Posterior cingulate gyrus (tissue), 11 donors: ENCODE results near the gene CHST8.
"Not testable (repeated sequence)": the region's sequence is repeated elsewhere in the genome, so short reads cannot be mapped to it uniquely, and the experiment has no call there.

Experiments used
- DNase-seq, 10 donors: peaks; one replicate each; pipeline versions ENCODE4 v3.0.0 to v3.0.0-alpha.2; 2020 to 2021; ENCODE audit warnings: mixed read lengths in 3 of 10
- intact Hi-C: fragments of 100-400 bp; cut with DNase I; formaldehyde crosslinking; loops from one replicate; pipeline ENCODE4 v1.15.1; 2023

Gene CHST8

DNA sequence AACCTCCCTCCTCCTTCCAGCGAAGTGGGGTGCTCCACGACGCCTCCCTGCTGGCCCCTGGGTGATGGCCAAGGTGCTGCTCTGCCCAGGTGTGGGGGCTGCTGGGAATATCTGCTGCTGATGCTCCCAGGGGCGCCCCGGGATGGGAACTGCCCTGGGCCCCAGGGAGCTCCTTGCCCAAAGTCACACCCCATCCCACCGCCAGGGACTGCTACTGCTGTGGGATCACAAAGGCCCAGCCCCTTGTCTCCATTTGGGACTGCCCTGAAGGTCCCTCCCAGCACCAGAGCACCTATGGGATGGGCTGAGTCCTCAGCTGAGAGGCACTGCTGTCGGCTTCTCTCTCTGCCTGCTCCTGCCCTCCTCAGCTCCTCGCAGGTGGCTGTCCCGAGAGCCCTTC is 19.0 kb downstream of the CHST8 start:
- peak in 2 of 10 donors; percentile 41 to 68 for DNase-seq
- intact Hi-C loops, result no loop called here

DNA sequence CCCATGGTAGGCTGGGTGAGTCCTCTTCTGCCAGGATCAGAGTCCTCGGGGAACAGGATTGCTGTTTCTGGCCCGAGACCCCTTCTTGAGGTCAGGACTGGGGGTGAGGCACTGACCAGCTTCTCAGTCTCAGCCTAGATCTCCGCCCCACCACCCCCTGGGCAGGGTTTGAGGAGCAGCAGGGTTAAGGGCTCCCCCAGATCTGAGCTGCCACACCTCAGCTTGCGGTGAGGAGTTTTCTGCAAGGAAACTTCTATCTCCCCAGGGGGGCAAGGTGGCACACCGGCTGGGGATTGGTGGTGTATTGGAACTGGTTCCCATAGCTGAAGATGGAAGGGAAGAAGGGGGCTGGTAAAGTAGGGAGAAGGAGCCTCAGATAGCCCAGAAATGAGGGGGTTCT is 19.5 kb downstream of the CHST8 start:
- DNase-seq, result peak in 2 of 10 donors; percentile 52 to 68
- intact Hi-C loops, result no loop called here

GRCh38 chr19:33641956-33642498 is 20.3 kb downstream of the CHST8 start:
- DNase-seq, result peak in 2 of 10 donors; percentile 24 to 70
- intact Hi-C loops, result no loop called here

DNA sequence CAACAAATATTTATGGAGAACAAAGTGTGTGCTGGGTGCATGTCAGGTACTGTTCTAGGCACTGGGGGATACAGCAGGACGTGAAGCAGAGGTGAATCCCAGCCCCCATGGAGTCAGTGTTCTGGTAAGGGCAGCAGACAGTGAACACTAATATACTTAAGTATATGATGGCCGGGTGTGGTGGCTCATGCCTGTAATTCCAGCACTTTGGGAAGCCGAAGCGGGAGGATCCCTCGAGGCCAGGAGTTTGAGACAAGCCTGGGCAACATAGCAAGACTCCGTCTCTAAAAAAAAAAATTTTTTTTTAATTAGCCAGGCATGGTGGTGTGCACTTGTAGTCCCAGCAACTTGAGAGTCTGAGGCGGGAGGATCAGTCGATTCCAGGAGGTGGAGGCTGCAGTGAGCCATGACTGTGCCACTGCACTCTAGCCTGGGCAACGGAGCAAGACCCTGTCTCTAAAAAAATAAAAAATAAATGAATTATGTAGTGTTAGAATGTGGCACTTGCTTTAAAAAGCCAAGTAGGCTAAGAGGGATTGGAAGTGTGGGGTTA is 22.6 kb downstream of the CHST8 start:
- DNase-seq, result peak in 1 of 10 donors; percentile 36
- intact Hi-C loops, result no loop called here

- DNase-seq, result peak in 1 of 10 donors; percentile 12
- intact Hi-C loops, result no loop called here
Measured at GRCh38 chr19:33646306-33646705, 24.6 kb downstream of the CHST8 start.

DNA sequence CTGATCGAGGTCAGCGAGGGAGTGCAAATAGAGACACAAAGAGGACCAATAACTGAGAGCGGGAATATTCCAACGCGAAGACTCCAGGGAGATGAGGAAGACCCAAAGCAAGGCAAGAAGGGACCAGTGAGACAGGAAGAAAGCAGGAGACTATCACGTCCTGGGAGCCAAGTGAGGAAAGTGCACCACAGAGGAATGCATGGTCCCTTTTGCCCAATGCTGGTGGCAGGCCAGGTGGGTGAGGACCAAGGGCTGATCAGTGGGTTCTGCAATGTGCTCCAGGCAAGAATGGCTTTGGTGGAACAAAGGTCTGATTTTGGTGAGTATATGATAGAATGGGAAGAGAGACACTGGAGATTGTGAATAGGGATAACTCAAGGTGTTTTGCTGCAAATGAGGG is 25.4 kb downstream of the CHST8 start:
- intact Hi-C loops, result no loop called here
- DNase-seq, result peak in 1 of 10 donors; percentile 58

DNA sequence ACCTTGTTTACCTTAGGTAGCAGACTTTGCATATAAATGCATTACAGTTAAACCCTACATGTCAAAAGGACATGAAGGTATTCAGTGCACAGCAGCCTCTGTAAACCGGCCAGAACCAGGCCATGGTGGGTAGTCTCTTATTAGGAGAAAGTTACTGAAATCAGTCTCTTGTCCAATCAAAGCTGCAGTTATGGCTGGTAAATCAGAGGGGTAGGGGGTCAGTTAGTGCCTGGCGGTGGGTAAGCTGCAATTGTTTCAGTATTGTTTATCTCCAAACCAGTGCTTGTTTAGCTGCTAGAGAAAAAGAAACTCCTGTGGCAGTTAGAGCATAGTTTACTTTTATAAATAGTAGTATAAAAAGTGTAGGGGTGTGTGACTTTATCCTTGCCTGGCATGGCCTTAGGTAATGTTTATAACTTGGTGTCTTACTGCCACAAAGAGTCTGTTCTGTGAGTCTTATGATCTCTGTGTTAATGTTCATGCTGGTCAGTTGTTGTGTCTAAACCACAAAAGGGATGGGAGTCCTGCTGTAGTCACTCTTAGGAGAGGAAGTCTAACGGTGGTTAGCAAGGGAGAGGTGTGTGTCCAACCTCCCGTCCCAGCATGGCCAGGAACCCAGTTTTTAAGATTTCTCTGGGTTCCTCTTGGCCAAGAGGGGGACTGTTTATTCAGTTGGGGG is 28.0 kb downstream of the CHST8 start:
- intact Hi-C loops, result no loop called here

GRCh38 chr19:33653684-33654083 is 31.9 kb downstream of the CHST8 start:
- no peak for DNase-seq
- intact Hi-C loops, result no loop called here

More for the DNA sequence above, 28.0 kb downstream of the CHST8 start:
- peak in 1 of 10 donors; percentile 22 for DNase-seq

DNA sequence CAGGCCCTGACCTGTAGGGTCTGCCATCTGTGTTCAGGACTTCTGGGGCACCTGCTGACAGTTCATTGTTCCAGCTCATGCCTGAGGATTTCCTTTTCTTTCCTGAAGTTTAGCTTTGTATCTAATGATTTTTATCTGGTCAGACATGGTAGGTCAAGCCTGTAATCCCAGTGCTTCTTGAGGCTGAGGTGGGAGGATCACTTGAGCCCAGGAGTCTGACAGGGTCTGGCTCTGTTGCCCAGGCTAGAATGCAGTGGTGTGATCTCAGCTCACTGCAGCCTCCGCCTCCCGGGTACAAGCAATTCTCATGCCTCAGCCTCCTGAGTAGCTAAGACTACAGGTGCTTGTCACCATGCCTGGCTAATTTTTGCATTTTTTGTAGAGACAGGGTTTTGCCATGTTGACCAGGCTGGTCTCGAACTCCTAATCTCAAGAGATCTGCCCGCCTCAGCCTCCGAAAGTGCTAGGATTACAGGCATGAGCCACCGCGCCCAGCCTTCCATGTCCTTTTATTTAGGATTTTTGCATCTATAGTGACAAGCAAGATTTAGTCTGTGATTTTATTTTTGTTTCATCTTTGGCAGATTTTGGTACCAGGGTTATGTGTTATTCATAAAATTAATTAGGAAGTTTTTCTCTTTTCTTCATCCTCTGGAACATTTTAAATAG is 33.2 kb downstream of the CHST8 start:
- peak in 2 of 10 donors; percentile 26 to 44 for DNase-seq
- intact Hi-C loops, result no loop called here

DNA sequence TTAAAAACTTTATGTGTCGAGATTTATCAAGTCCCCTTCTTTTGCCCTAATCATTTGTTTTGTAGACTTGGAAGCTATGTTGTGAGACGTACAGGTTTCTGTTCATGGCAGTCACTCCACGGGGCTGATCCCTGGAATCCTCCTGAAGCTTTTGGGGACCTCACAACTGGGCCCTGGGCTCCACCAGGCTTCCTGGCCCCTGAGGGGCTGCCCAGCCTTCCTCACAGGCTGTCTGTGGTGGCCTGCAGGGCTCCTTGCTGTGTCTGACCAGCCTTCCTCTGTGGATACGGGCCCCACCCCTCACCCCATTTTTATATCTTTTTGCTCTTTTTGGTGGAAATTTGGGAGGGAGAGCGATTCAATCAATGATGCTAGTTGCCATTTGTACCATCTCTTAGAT is 38.1 kb downstream of the CHST8 start:
- peak in 1 of 10 donors; percentile 43 for DNase-seq
- intact Hi-C loops, result no loop called here

DNA sequence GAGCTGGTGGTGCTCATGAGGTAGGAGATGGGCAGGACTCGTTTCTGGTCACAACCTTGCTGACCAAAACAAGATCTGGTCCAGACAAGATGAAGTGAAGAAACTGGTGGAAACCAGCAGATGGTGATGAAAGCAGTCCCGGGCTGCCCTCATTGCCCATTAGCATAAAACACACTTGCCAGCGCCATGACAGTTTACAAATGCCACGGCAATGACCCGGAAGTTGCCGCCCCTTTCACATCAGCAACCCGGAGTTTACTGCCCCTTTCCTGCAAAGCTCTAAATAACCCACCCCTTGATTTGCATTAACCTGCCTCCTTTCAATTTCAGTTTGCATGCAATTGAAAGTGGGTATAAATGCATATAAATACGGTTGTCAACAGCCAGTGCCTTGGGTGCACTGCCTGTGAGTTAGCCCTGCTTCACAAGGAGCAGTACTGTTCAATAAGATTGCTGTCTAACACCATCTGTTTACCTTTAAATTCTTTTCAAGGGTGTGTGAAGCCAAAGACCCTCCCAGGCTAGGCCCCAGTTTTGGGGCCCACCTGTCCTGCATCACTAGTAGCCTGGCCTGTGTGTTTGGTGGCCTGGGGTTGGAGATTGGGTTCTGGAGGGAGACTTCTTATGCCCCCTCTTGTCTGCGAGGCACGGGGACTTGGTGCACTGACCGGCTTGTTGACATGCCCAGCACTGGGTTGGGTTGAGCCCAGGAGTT is 38.8 kb downstream of the CHST8 start:
- peak in 1 of 10 donors; percentile 47 for DNase-seq

GRCh38 chr19:33661336-33661735 is 39.6 kb downstream of the CHST8 start:
- intact Hi-C loops, result no loop called here
- peak in 1 of 10 donors; percentile 62 for DNase-seq

More for the DNA sequence above, 38.8 kb downstream of the CHST8 start:
- intact Hi-C loops, result no loop called here

DNA sequence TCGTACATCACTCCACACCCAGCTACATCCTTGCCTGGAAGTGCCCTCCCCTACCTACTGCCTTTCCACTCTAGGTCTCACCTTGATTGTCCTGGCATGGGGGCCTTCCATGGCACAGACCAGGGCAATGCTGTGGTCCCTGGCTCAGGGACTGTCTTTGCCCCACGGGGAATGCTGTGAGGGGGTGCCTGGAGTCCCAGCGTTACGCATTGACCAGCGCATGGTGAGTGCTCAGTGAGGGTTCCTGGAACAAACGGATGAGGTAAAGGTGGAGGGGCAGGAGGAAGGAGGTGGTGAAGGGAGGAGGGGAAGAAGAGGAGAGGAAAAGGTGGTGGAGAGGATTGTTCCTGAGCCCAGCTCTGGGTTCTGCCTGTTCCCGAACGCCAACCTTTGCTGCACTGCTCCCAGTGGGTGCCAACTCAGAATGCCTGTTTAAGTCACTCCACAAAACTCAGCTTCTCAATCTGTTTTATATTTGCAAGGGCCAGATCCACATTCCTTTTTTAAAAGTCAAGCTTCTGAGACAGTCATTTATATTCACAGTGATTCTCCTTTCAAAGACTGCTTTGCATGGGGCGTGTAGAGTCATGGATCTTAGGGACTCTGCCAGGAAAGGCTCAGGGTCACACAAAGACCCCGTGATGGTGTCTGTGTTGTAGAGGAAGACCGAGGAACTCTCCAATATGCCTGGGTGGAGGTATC is 40.8 kb downstream of the CHST8 start:
- no peak for DNase-seq
- intact Hi-C loops, result no loop called here

DNA sequence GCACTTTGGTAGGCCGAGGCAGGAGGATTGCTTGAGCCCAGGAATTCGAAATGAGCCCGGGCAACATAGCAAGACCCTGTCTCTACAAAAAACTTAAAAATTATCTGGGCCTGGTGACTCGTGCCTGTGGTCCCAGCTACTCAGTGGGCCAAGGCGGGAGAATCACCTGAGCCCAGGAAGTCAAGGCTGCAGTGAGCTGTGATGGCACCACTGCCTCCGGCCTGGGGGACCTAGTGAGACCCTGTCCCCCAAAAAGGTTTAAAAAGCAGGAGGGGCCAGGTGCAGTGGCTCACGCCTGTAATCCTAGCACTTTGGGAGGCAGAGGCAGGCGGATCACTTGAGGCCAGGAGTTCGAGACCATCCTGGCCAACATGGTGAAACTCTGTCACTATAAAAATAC is 41.6 kb downstream of the CHST8 start:
- intact Hi-C loops, DNase-seq: not testable (repeated sequence)

DNA sequence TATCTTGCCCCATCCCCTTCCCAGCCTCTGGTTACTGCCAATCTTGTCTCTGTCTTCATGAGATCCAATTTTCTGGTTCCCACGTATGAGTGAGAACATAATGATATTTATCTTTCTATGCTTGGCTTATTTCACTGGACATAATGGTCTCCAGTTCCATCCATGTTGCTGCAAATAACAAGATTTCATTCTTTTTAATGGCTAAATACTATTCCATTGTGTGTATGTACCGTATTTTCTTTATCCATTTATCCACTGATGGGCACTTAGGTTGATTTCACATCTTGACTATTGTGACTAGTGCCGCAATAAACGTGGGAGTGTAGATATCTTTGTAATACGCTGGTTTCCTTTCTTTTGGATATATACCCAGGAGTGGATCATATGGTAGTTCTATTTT is 43.0 kb downstream of the CHST8 start:
- intact Hi-C loops, result no loop called here
- DNase-seq, result no peak

DNA sequence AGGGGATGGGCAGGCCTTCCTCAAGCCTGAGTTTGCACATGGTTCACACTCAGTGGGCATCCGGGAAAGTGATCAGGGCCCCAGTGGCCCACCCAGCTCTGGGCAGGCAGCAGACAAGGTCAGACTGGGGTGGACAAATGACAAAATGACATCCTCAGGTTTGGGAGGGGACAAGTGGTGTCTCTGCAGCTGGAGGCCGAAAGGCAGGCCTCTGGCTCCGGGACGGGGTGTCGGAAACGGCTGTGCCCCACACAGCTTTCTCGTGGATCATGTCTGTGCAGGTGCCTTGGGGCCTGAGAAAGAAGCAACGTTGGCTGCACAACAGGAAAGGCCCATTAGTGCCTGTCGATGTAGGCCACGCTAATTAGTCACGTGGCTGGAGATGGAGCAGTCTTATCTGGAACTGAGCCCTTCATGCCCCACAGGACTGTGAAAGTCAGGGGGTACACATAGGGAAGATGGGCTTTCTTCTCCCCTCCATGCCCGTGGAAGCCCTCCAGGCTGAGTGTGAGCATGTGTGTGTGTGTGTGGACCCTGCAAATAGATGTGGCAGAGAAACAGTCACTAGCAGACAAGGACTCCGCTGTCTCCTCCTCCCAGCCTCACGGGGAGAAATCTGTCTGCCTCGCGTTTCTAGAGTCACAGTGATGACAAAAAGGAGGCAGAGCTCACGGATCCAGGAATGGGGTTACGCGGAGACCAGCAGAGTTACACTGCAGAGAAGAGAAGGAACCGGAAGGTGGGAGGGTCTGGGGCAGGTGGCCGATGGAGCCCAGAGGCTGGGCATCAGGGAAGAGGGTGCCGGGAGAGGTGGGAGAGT is 44.2 kb downstream of the CHST8 start:
- intact Hi-C loops, result no loop called here

DNA sequence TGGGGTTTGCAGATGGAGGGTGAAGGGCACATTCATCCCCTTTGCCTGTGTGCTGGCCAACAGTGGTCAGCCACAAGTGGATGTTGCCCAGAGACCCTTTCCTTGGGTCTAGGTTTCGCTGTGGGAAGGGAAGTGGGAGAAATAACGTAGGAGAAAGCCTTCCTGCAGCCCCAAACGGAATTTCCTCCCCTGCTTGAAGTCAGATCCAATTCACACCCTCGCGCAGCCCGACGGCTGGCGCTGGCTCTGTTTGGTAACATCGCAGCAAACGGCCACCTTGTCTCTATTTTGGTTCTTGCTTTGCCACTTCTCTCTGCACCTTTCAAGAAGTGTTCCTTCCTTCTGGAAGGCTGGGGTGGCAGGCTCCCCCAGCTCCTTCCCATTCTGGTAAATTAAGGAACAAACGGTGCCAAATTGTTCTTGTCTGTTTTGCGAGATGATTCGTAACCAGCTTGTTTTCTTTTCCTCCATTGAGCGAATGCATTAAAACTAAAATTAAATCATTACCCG is 45.4 kb downstream of the CHST8 start:
- intact Hi-C loops, result no loop called here
- DNase-seq, result peak in 1 of 10 donors; percentile 85

More for the DNA sequence above, 44.2 kb downstream of the CHST8 start:
- peak in 1 of 10 donors; percentile 78 for DNase-seq

- intact Hi-C loops, result no loop called here
- peak in 1 of 10 donors; percentile 23 for DNase-seq
Measured at GRCh38 chr19:33667881-33668280, 46.1 kb downstream of the CHST8 start.

DNA sequence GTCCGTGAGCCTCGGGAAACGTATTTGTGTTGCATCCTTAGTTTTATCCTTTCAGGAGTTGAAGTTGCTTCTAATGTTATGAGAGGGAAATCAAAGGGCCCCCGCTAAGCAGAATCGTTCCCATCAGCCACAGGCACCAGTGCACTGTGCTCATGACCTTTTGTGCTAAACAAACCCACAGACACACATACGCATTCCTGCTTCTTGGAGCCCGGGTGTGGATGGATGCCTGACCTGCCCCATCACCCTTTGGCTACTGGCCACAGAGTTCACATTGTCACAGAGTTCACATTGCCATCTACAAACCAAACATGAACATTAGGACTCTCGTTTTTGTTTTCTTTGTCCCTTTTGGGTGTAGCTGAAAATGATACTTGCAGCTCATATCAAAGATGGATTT is 47.2 kb downstream of the CHST8 start:
- intact Hi-C loops, result no loop called here
- no peak for DNase-seq
